SK-N-MC (cell line): ENCODE measurements around the gene KDM4B.

Source experiments
- DNase-seq: peaks from one replicate; pipeline ENCODE4 v3.0.0-alpha.2; 2011; ENCODE audit warnings: low read depth, low spot score
- H3K27ac ChIP-seq: fragments of 200-600 bp; sonication (generic); 2 replicates; pipeline ENCODE4 v1.5.1; 2016; ENCODE audit warnings: mixed run types
- H3K36me3 ChIP-seq: fragments of 200-600 bp; sonication (generic); 2 replicates; pipeline ENCODE4 v1.6.1; 2017; ENCODE audit warnings: antibody characterized with exemption, low read length, mixed read lengths; ENCODE audit not compliant: insufficient read depth
- H3K4me3 ChIP-seq: fragments of 200-600 bp; sonication (generic); 2 replicates; pipeline ENCODE4 v1.5.1; 2016
- H3K9ac ChIP-seq: fragments of 200-600 bp; sonication (generic); 2 replicates; pipeline ENCODE4 v1.8.0; 2017; ENCODE audit warnings: mixed run types, mixed read lengths; ENCODE audit not compliant: insufficient read length
- H3K9me3 ChIP-seq: fragments of 200-600 bp; sonication (generic); 2 replicates; pipeline ENCODE4 v1.6.1; 2017; ENCODE audit warnings: low read depth, mild to moderate bottlenecking, antibody characterized with exemption, low read length, moderate library complexity, mixed read lengths
- EZH2 ChIP-seq: fragments of 200-600 bp; sonication (generic); IDR thresholded peaks from one replicate; pipeline ENCODE4 v1.6.1; 2017; ENCODE audit warnings: antibody characterized with exemption
- FOXP2 ChIP-seq: optimal IDR thresholded peaks from 2 replicates; pipeline ENCODE3; 2011; ENCODE audit warnings: mild to moderate bottlenecking, moderate library complexity; ENCODE audit not compliant: insufficient read depth; ENCODE audit errors: extremely low read length, control extremely low read depth
- POLR2AphosphoS5 ChIP-seq: IDR thresholded peaks from 2 replicates; pipeline ENCODE4 v1.6.1; 2012; ENCODE audit warnings: mild to moderate bottlenecking, low read depth, low read length, borderline replicate concordance

Gene KDM4B

GRCh38 chr19:5041168-5041912, 72.4 kb downstream of the KDM4B start:
- no peaks in the 10 kb centered on the region for H3K9me3 ChIP-seq
- H3K36me3 ChIP-seq: peaks cover 3% of the 10 kb centered on the region; the same call in 1 of the 2 replicates
- DNase-seq: no peak
- H3K9ac ChIP-seq: no peak overlapping the region
- H3K4me3 ChIP-seq: no peak overlapping the region
- TF ChIP-seq FOXP2 (no peak), EZH2 (no peak), POLR2AphosphoS5 (no peak)
- H3K27ac ChIP-seq: 0 out of 2 replicates have a peak overlapping the region, but pooled peaks have one; percentile 9

- no peak overlapping the region for H3K4me3 ChIP-seq
- H3K9me3 ChIP-seq: no peaks in the 10 kb centered on the region
- DNase-seq: no peak
- TF ChIP-seq POLR2AphosphoS5 (no peak), EZH2 (no peak), FOXP2 (no peak)
- H3K9ac ChIP-seq: no peak overlapping the region
- H3K36me3 ChIP-seq: peaks cover 3% of the 10 kb centered on the region; the same call in 1 of the 2 replicates
- 0 out of 2 replicates have a peak overlapping the region, but pooled peaks have one; percentile 9 for H3K27ac ChIP-seq
Observed at GRCh38 chr19:5041913-5042187, 72.9 kb downstream of the KDM4B start.

GRCh38 chr19:5042556-5042955, 73.6 kb downstream of the KDM4B start:
- H3K27ac ChIP-seq: 0 out of 2 replicates have a peak overlapping the region, but pooled peaks have one; percentile 57

GRCh38 chr19:5045029-5045428, 76.1 kb downstream of the KDM4B start:
- H3K4me3 ChIP-seq: no peak overlapping the region
- DNase-seq: no peak
- no peaks in the 10 kb centered on the region for H3K9me3 ChIP-seq
- no peak overlapping the region for H3K9ac ChIP-seq
- H3K36me3 ChIP-seq: peaks cover 3% of the 10 kb centered on the region; the same call in 1 of the 2 replicates
- H3K27ac ChIP-seq: no peak overlapping the region
- no peak for TF ChIP-seq EZH2
- no peak for TF ChIP-seq POLR2AphosphoS5
- no peak for TF ChIP-seq FOXP2

More at GRCh38 chr19:5042556-5042955, 73.6 kb downstream of the KDM4B start:
- TF ChIP-seq EZH2: no peak
- TF ChIP-seq FOXP2: no peak
- no peak for TF ChIP-seq POLR2AphosphoS5
- Histone ChIP-seq H3K4me3 (no peak overlapping the region), H3K9ac (no peak overlapping the region), H3K9me3 (no peaks in the 10 kb centered on the region), H3K36me3 (peaks cover 3% of the 10 kb centered on the region; the same call in 1 of the 2 replicates)
- no peak for DNase-seq

- Histone ChIP-seq H3K9me3 (no peaks in the 10 kb centered on the region), H3K36me3 (no peaks in the 10 kb centered on the region), H3K4me3 (no peak overlapping the region), H3K9ac (no peak overlapping the region), H3K27ac (0 out of 2 replicates have a peak overlapping the region, but pooled peaks have one; percentile 2)
- no peak for DNase-seq
- TF ChIP-seq FOXP2 (no peak), EZH2 (no peak), POLR2AphosphoS5 (no peak)
Observed at GRCh38 chr19:5045956-5046338, 77.0 kb downstream of the KDM4B start.

GRCh38 chr19:5046339-5047039, 77.6 kb downstream of the KDM4B start:
- no peak overlapping the region for H3K9ac ChIP-seq
- no peak for TF ChIP-seq FOXP2
- TF ChIP-seq EZH2: no peak
- no peak for TF ChIP-seq POLR2AphosphoS5
- no peaks in the 10 kb centered on the region for H3K36me3 ChIP-seq
- DNase-seq: no peak
- no peaks in the 10 kb centered on the region for H3K9me3 ChIP-seq
- H3K4me3 ChIP-seq: no peak overlapping the region
- H3K27ac ChIP-seq: no peak overlapping the region

GRCh38 chr19:5047251-5047935, 78.5 kb downstream of the KDM4B start:
- H3K27ac ChIP-seq: no peak overlapping the region
- H3K9me3 ChIP-seq: no peaks in the 10 kb centered on the region
- DNase-seq: no peak
- H3K4me3 ChIP-seq: no peak overlapping the region
- no peak for TF ChIP-seq POLR2AphosphoS5
- TF ChIP-seq EZH2: no peak
- TF ChIP-seq FOXP2: no peak
- H3K9ac ChIP-seq: no peak overlapping the region
- no peaks in the 10 kb centered on the region for H3K36me3 ChIP-seq

- no peak overlapping the region for H3K9ac ChIP-seq
- H3K36me3 ChIP-seq: no peaks in the 10 kb centered on the region
- peak; percentile 16 for DNase-seq
- TF ChIP-seq FOXP2 (no peak), EZH2 (no peak), POLR2AphosphoS5 (no peak)
- 0 out of 2 replicates have a peak overlapping the region, but pooled peaks have one; percentile 12 for H3K4me3 ChIP-seq
- no peaks in the 10 kb centered on the region for H3K9me3 ChIP-seq
- no peak overlapping the region for H3K27ac ChIP-seq
Observed at GRCh38 chr19:5048091-5048726, 79.3 kb downstream of the KDM4B start.
